Activated naive CD4-positive, alpha-beta T cell treated with anti-CD3 and anti-CD28 coated beads, Interleukin-2, amount 50 U/mL, for 72 hours (primary cell): ENCODE measurements around the gene SARM1. TPM values are rescaled to one million over a fixed set of nuclear protein-coding genes. Genes with fewer than 3 reads are reported as not detected.
A peak's percentile ranks its signal among the peaks of the same experiment; 100 is the strongest.
"Not testable (repeated sequence)": the region's sequence is repeated elsewhere in the genome, so short reads cannot be mapped to it uniquely, and the experiment has no call there.

Experiments used
- ATAC-seq, 2 donors: fragments of 150-1000 bp; cut with Tn5 transposase; 2 replicates each; pipeline ENCODE4 v1.10.0; 2021; ENCODE audit warnings: mild to moderate bottlenecking in 2 of 2, moderate library complexity in 2 of 2
- DNase-seq, 2 donors: peaks; one replicate each; pipeline ENCODE4 v3.0.0; 2021 to 2022; ENCODE audit warnings: low spot score in 2 of 2
- H3K27ac Mint-ChIP-seq, 2 donors: one replicate each; pipeline ENCODE4 v1.8.0; 2022; ENCODE audit warnings: mild to moderate bottlenecking in 2 of 2, mixed read lengths in 2 of 2
- H3K36me3 Mint-ChIP-seq, 2 donors: one replicate each; pipeline ENCODE4 v1.8.0; 2022; ENCODE audit warnings: mixed read lengths in 2 of 2
- H3K9me3 Mint-ChIP-seq, 2 donors: one replicate each; pipeline ENCODE4 v1.8.0; 2022; ENCODE audit warnings: mixed read lengths in 2 of 2
- total RNA-seq, 2 donors: library from RNA; stranded (reverse); gene quantifications; one replicate each; pipeline ENCODE4 v1.2.3, GENCODE V29; 2022

Gene SARM1
- total RNA-seq, 2 donors from 2014 or later: 13.9 to 29.5 TPM

- H3K36me3 Mint-ChIP-seq: no peaks in the 10 kb centered on the region
- no peaks in the 10 kb centered on the region for H3K9me3 Mint-ChIP-seq
- DNase-seq (no peak), ATAC-seq (no peak)
- peak overlapping the region in 1 of 2 donors; percentile 70 for H3K27ac Mint-ChIP-seq
These were observed 44.4 kb downstream of the SARM1 start for GRCh38 chr17:28415886-28416285.

- Mint-ChIP-seq H3K27ac (peak overlapping the region in 1 of 2 donors; percentile 21), H3K36me3 (no peaks in the 10 kb centered on the region), H3K9me3 (no peaks in the 10 kb centered on the region)
- ATAC-seq (peak; percentile 96 to 98), DNase-seq (peak in 1 of 2 donors; percentile 57)
These were observed 45.3 kb downstream of the SARM1 start for GRCh38 chr17:28416703-28417311.

GRCh38 chr17:28421787-28422305, 50.4 kb downstream of the SARM1 start:
- Mint-ChIP-seq H3K9me3 (no peaks in the 10 kb centered on the region), H3K36me3 (no peaks in the 10 kb centered on the region), H3K27ac (no peak overlapping the region)
- ATAC-seq (no peak), DNase-seq (no peak)

- H3K36me3 Mint-ChIP-seq: no peaks in the 10 kb centered on the region
- DNase-seq: no peak
- ATAC-seq: no peak
- no peak overlapping the region for H3K27ac Mint-ChIP-seq
- H3K9me3 Mint-ChIP-seq: no peaks in the 10 kb centered on the region
These were observed 53.7 kb downstream of the SARM1 start for GRCh38 chr17:28425206-28425605.

- DNase-seq (no peak), ATAC-seq (no peak)
- Mint-ChIP-seq H3K9me3 (no peaks in the 10 kb centered on the region), H3K36me3 (no peaks in the 10 kb centered on the region), H3K27ac (no peak overlapping the region)
These were observed 54.6 kb downstream of the SARM1 start for GRCh38 chr17:28426081-28426519.

GRCh38 chr17:28427371-28427770, 55.9 kb downstream of the SARM1 start:
- Mint-ChIP-seq H3K27ac (no peak overlapping the region), H3K9me3 (no peaks in the 10 kb centered on the region), H3K36me3 (no peaks in the 10 kb centered on the region)
- DNase-seq: no peak
- no peak for ATAC-seq

- DNase-seq, H3K9me3 Mint-ChIP-seq, H3K36me3 Mint-ChIP-seq, H3K27ac Mint-ChIP-seq, ATAC-seq: not testable (repeated sequence)
These were observed 56.5 kb downstream of the SARM1 start for GRCh38 chr17:28427982-28428381.

- H3K36me3 Mint-ChIP-seq: no peaks in the 10 kb centered on the region
- H3K27ac Mint-ChIP-seq: no peak overlapping the region
- no peak for ATAC-seq
- DNase-seq: no peak
- H3K9me3 Mint-ChIP-seq: no peaks in the 10 kb centered on the region
These were observed 62.2 kb downstream of the SARM1 start for GRCh38 chr17:28433721-28434120.

GRCh38 chr17:28434326-28434725, 62.8 kb downstream of the SARM1 start:
- H3K36me3 Mint-ChIP-seq, DNase-seq, H3K27ac Mint-ChIP-seq, ATAC-seq, H3K9me3 Mint-ChIP-seq: not testable (repeated sequence)

GRCh38 chr17:28443901-28444638, 72.6 kb downstream of the SARM1 start:
- H3K36me3 Mint-ChIP-seq: no peaks in the 10 kb centered on the region
- no peak overlapping the region for H3K27ac Mint-ChIP-seq
- DNase-seq (no peak), ATAC-seq (no peak)
- no peaks in the 10 kb centered on the region for H3K9me3 Mint-ChIP-seq

GRCh38 chr17:28446716-28447395, 75.4 kb downstream of the SARM1 start:
- DNase-seq: no peak
- no peak for ATAC-seq
- Mint-ChIP-seq H3K27ac (no peak overlapping the region), H3K36me3 (no peaks in the 10 kb centered on the region), H3K9me3 (no peaks in the 10 kb centered on the region)

GRCh38 chr17:28447396-28447760, 75.9 kb downstream of the SARM1 start:
- DNase-seq (no peak), ATAC-seq (no peak)
- no peaks in the 10 kb centered on the region for H3K36me3 Mint-ChIP-seq

GRCh38 chr17:28449859-28450258, 78.4 kb downstream of the SARM1 start:
- ATAC-seq (no peak), DNase-seq (no peak)
- no peak overlapping the region for H3K27ac Mint-ChIP-seq
- no peaks in the 10 kb centered on the region for H3K9me3 Mint-ChIP-seq
- no peaks in the 10 kb centered on the region for H3K36me3 Mint-ChIP-seq

More at GRCh38 chr17:28447396-28447760, 75.9 kb downstream of the SARM1 start:
- Mint-ChIP-seq H3K9me3 (no peaks in the 10 kb centered on the region), H3K27ac (no peak overlapping the region)

Other genes starting within 250 kb of the SARM1 start
- gene TMEM97, start 52.5 kb upstream of the SARM1 start, total RNA-seq: 10 to 100 TPM; 24.5 to 31.1 TPM
- gene IFT20, start 36.2 kb upstream of the SARM1 start, total RNA-seq: 10 to 100 TPM; 16.4 to 16.8 TPM
- gene TNFAIP1, start 35.9 kb upstream of the SARM1 start, total RNA-seq: 10 to 100 TPM; 25.7 to 26.2 TPM
- 10 to 100 TPM; 62.2 to 83.4 TPM for gene POLDIP2, start 14.2 kb upstream of the SARM1 start, total RNA-seq
- not detected for gene SEBOX, start 6.5 kb upstream of the SARM1 start, total RNA-seq
- under 1 TPM; 0.34 to 0.53 TPM for gene VTN, start 1.4 kb upstream of the SARM1 start, total RNA-seq
- 1 to 10 TPM; 1.8 to 3.6 TPM for gene SLC46A1, start 34.5 kb downstream of the SARM1 start, total RNA-seq
- not detected for gene SLC13A2, start 102.0 kb downstream of the SARM1 start, total RNA-seq
- gene FOXN1, start 134.7 kb downstream of the SARM1 start, total RNA-seq: not detected
- 10 to 100 TPM; 53.0 to 56.6 TPM for gene UNC119, start 180.9 kb downstream of the SARM1 start, total RNA-seq
- 10 to 100 TPM; 39.6 to 44.1 TPM for gene PIGS, start 199.8 kb downstream of the SARM1 start, total RNA-seq
- gene ALDOC, start 205.2 kb downstream of the SARM1 start, total RNA-seq: 100 to 1,000 TPM in 1 of 2 donors, 10 to 100 TPM in 1; 41.6 to 220 TPM
- 100 to 1,000 TPM; 150 to 326 TPM for gene SPAG5, start 227.3 kb downstream of the SARM1 start, total RNA-seq
- 10 to 100 TPM; 29.7 to 32.2 TPM for gene RSKR, start 242.5 kb downstream of the SARM1 start, total RNA-seq